NCI-H128 (cell line): ENCODE data around the gene CELF2.
"Not testable (repeated sequence)": the region's sequence is repeated elsewhere in the genome, so short reads cannot be mapped to it uniquely, and the experiment has no call there.

Experiments used
- DNase-seq: peaks from one replicate; lab custom pipeline; 2025; ENCODE audit not compliant: unreplicated experiment; lab: John Stamatoyannopoulos, UW

Gene CELF2

DNA sequence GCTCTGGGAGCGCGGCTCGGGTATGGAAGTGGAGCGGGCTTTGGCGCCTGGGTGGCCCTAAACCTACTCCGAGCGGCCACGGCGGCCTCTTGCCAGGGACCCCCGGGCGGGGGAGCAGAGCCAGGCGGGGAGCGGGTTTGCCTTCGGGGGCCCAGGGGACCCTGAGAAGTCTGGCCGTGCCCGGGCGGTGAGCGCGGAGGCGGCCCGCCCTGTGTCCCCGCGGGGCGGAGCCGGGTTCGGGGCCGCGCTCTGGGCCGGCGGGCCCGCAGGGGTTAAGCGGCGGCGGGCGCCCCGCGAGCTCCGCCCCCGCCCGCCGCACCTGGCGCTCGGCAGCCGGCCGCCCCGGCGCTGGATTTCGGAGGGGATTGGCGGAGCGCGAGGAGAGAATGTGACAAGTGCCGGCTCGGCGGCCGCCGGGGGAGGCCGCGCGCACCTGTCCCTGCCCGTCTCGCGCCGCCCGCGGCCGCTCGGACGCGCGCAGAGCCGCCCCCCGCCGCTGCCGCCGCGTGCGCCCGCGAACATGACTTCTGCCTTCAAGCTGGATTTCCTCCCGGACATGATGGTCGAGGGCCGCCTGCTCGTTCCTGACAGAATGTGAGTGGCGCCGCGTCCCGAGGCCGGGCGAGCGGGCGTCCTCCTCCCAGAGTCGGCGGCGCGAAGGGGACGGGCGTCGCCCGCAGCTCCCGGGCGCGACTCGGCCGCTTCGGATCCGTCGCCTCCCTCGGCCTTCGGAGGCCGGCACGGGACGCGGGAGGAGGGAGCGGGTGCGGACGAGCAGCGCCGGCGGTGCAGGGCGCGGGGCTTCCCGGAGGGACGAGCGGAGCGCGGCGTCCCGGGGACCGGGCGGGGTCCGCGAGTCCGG is at the start of gene CELF2:
Gene CELF2, plus strand, starts transcription at position 303 of the 862 bp plus-strand sequence. Its CDS starts 218 bp downstream, at position 521.
- DNase-seq, result peak; percentile 27

DNA sequence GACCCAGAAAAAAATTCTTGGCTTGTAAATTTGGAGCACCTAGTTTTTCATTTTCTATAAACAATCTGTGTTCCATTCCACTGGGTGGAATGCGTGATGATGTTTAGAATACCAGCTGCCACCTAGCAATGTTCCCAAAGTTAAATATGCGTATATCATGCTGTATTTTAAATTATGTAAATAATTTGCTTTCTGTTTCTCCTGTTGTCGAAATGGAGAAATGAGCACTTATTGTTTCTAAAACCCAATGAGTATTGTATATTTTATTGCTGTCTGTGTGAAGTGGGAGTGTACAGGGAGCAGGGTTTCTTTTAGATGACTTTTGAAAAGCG is 49.4 kb upstream of the CELF2 start:
- no peak for DNase-seq

DNA sequence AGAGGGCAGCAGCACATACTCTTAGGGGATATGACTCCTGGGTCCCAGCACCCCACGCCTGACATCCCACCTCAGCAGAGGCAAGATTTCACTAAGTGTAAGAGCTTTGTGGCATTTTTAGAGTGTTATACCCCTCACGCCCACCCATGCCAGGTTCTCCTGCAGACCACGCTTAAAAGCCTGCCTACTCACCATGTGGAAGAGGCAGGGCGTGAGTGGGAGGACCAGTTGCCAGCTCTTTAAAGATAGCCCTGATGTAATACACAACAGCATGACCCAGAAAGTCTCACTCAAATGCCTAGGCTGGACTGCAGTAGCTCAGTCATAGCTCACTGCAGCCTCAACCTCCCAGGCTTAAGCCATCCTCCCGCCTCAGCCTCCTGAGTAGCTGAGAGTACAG is 44.4 kb upstream of the CELF2 start:
- DNase-seq, result no peak

DNA sequence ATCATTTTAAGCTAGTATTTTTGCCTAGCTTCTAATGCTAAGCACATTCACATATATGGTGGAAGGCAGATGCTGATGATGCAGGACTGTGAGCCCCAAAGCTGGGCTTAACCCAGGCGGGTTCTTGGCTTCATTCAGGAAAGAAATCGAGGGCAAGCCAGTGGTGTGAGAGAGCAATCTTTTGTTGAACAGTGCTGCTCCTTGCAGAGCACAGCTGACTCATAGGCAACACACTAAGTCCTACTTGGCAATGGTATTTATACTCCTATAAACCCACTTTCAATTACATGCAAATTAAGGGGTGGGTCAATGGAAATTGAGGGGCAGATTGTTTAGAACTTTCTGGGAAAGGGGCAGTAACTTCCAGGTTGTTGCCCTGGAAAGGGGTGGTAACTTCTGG is 42.0 kb upstream of the CELF2 start:
- DNase-seq, result no peak

DNA sequence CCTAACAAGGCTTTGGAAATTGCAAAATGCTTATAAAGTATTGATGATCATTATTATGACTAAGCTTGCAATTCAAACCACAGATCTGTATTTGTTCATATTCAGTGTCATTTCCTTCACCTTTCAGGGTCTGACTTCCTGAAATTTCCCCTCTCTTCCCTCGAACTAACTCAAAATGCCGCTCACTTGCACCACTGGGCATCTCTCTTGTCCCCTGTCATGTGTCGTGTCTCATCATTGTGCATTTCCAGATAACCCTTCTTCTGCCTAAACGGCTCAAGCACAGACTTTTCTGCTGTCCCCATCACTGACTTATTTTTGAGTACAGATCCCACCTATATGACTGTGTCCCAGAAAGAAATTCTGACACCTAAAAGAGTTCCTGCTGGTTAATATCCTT is 41.0 kb upstream of the CELF2 start:
- DNase-seq, result no peak

DNA sequence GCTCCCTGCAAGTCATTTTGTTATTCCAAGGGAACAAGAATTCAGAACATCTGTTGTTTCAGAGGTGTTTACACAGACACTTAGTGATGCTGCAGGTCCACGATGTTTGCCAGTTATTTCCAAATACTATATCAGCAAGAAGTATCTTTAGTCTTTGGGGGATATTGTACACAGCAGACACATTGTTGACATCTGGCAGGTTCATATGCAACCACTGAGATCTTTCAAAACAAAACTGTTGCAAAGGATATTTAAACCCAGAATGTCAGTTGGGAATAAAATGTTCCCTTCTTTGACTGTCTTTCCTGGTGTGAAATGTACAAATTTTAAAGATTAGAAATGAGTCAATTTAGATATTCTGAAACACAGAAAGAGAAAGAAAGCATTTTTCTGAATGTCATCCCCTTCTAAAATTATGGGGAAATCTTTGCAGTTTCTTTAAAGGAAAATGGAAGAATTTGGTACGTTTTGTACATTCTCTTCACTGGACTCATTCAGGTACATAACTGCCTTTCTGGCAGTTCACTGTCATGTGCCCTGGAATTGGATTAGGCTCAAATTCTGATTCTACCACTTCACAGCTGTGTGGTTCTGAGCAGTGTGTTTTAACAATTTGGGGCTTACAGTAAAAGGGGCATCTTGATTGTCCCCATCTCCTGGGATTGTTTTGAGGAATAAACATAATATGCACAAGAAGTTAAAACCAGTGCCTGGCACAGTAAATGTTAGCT is 40.3 kb upstream of the CELF2 start:
- DNase-seq, result no peak

DNA sequence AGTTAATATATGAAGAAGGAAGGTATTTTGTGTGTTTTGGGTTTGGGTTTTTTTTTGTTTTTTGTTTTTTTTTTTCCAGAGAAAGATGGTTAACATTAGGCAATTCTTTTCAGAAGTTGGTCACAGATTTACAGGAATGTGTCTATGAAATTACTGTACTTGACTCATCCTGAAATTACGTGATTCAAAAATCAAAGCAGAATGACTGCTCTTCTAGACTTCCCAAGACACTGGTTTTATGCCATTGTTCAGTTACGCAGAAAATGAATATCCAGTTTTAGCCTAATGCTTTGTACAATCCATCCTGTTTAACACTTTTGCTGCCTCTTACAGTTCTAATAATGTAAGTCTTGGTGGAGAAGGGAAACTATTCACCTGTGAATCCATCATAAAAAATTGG is 39.7 kb upstream of the CELF2 start:
- no peak for DNase-seq

DNA sequence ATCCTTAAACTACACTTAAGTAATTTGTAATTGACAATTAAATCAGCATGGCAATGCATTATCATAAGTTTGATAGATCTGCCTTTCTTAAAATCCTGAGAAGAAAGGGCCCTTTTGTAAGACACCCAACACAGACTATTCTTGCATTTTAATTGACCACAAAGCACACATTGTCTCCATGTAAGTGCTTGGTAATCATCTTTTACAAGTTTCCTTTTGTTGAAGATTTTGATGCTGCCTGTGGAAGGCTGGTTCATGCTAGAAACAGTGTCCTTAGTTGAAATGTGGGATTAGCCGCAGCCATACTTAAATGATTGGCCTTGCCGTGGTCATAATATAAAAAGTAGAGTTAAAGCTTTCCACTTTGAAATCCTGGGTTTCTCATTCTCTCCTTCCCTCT is 32.3 kb upstream of the CELF2 start:
- no peak for DNase-seq

DNA sequence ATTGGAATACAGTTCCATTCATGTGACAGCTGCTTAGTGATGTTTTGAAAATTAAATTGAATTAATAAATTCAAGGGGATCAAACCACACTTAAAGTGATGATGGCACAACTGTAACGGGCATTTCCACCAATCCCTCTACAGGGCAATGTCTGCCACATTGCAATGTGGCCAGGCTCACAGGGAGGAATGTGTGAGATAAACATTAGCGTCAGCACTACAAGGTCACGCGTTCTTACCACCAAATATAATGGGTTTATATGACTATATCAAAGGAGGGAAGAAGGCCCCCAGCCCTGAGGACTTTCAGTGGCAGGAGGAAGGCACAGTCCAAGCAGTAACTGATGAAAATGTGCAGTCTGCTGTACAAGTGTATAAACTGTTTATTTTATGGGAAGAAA is 31.1 kb upstream of the CELF2 start:
- no peak for DNase-seq

DNA sequence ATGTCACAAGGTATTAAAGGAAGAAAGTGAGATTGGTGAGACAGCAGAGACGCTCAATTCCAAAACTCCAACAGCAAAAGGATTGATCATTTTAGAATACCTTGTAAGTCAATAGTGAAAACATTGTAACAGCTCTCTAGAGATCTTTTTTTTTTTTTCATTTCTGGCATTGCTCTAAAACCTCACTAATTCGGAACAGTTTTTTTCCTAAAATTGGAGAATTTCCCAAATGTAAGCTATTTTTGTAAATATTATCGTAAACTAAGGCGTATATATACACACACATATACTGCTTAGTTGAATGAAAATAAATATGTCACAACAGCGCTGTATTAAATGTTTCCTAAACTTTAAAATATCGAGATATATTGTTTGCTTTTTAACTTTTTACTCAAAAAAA is 30.6 kb upstream of the CELF2 start:
- no peak for DNase-seq

DNA sequence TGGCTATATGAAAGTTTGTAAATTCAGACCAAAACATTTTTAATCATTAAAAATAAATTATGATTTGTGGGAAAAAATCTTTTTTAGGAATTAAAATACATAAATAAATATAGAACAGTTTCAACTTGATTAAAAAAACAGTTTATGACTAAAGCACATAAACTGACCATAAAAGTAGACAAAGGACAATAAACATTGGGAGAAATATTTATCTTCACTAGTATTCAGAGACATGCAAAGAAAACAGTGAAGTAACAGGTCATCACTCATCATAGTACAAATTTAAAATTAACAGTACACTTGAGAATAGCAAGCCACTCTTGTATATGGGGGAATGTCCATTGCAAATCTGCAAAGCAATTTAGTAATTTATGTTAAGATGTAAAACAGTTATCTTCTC is 28.0 kb upstream of the CELF2 start:
- DNase-seq, result no peak

DNA sequence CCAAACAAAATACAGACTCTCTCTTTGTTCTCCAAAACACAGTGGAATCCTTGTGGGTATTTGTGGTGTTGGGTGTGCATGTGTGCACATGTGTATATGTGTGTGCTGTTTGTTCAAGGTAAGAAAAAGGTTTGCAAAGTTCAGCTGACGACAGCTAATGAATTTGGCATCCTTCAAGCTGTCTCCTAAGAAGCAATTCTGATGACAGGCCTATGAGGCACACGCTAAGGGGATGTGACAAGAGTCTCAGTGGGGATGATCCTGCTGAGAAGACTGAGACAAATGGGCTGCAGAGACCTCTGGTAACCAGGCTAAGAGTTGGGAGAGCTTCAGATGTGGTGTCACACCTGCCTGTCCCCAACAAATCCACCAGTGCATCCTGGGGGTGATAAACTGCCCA is 26.5 kb upstream of the CELF2 start:
- no peak for DNase-seq

DNA sequence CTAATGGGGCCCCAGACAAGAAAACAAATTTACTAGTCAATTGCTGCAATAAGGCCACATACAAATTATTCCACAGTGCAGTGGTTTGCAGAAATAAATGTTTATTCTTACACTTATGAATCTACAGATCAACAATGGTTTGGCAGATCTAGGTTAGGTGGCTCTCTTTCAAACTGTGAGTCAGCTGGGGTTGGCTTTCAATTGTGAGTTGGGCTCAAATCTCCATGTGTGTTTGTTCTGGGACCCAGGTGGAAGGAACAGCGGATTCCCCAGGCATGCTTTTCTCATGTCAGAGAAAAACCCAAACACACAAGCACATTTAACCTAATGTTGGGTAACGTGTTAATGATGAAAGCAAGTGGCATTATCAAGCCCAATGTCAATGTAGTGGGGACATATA is 25.6 kb upstream of the CELF2 start:
- DNase-seq, result no peak

DNA sequence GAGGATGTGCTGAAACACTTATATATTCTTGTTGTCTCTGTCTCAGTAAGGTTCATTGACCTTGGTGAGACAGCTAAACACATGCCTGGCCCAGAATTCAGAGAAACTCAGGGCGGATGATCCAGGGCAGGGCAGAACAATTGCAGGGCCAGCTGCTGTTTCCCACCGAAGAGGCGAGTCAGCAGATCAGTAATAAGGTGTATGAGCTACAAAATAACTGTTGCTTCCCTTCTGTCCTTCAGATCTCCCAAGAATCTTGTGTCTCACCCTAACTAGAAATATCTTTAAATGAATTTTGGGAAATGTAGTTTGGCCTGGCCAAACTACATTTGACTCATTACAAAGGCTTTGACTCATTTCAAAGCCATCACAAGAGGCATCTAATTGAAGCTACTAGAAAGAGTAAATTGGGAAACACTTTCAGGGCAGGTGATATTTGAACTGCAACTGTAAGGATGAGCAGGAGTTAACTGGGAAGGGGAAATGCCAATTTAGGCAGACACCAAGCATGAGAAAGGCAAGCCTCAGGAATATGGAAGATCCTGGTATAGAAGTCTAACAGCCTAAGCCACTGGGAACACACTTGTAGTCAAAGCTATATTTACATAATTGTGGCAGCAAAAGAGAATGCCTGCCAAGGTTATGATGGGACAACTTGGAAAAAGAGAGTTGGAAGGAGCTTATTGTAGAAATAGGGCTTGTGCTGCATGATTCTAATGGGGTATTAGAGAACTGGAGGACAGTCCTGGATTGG is 24.5 kb upstream of the CELF2 start:
- DNase-seq, result no peak

DNA sequence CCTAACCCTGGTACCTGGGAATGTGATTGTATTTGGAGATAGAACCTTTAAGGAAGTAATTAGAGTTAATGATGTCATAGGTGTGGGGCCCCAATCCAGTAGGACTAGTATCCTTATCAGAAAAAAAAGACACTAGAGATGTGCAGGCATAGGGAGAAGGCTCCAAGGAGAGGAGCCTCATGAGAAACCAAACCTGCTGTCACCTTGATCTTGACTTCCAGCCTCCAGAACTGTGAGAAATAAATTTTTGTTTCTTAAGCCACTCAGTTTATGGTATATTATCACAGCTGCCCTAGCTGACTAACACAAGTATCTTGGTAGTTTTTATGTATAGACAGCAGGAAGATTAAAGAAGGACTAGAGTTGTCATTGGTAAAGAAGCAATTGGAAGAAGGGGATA is 23.9 kb upstream of the CELF2 start:
- DNase-seq, result no peak

DNA sequence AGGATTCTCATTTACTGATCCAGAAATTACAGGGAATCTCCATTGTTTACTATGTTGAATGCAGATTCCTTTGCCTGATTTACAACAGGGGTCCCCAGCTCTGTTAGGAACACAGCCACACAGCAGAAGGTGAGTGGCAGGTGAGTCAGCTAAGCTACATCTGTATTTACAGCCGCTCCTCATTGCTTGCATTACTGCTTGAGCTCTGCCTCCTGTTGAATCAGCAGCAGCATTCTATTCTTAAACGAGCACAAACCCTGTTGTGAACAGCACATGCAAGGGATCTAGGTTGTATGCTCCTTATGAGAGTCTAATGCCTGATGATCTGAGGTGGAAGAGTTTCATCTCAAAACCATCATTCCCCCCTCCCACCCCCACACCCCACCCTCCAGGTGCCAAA is 23.3 kb upstream of the CELF2 start:
- DNase-seq, result no peak

DNA sequence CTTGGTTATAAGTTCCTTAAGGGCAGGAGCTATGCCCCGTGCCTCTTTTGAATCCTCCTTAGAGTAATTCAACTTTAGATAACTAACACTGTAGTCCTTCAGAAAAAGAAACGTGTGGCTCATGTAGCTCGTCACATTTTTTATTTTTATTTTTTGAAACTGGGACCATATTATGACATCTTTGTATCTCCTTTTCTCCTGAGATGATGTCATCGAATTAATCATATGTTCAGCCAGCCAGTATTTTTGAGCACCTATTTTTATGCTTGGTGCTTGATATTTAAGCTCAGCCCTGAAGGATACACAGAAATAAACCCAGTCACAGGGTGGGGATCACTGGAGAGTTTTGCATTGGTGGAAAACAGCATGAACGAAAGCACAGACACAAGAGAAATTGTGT is 22.6 kb upstream of the CELF2 start:
- DNase-seq, result no peak

DNA sequence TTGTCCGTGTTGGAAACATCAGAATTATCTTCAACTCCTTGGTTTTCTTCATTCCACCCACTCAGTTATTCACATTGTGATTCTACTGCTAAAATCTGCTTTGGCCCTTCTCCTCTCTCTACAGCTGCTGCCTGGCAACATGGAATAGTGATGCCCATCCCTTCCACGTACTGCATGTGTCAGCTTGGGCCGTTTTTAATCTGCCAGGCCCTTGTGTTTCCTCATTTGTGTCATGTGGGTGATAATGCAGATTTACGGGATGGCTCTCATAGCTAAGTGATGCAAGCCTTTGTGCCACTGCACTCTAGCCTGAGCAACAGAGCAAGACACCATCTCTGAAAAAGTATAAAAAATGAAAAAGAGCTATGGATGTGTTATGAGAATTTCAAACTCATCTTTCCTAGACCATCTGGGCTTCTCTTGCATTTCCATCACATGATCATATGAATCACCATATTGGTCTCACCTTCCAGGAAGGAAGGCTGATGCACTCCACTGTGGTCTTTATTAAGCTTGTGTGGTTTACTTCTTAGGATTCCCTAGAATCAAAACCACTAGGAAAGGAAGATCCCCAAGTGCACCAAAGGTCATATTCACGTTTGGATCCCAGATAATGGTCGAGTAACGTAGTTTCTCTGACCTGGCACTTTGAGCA is 20.6 kb upstream of the CELF2 start:
- no peak for DNase-seq

DNA sequence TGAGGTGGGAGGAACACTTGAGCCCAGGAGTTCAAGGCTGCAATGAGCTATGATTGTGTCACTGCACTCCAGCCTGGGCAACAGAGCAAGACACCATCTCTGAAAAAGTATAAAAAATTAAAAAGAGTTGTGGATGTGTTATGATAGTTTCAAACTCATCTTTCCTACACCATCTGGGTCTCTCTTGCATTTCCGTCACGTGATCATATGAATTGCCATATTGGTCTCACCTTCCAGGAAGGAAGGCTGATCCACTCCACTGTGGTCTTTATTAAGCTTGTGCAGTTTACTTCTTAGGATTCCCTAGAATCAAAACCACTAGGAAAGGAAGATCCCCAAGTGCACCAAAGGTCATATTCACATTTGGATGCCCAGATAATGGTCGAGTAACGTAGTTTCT is 18.2 kb upstream of the CELF2 start:
- DNase-seq, result not testable (repeated sequence)

DNA sequence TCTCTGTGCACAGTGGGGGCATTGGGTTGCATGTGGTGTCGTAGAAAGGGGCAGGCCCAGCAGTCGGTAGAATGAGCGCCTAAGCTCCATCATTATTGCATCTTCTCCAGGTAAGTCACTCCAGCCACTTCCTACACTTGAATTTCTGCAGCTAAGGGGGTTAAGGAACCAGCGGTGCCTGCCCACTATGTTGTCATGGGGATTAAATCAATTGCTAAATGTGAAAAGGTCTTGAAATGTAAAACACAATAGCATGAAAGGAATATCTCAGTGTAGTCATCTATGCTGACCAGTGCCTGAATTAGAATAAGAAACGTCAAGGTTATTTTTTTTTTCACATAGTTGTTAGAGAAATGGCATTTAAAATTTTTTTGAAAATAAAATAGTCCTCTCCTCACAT is 15.2 kb upstream of the CELF2 start:
- DNase-seq, result no peak

DNA sequence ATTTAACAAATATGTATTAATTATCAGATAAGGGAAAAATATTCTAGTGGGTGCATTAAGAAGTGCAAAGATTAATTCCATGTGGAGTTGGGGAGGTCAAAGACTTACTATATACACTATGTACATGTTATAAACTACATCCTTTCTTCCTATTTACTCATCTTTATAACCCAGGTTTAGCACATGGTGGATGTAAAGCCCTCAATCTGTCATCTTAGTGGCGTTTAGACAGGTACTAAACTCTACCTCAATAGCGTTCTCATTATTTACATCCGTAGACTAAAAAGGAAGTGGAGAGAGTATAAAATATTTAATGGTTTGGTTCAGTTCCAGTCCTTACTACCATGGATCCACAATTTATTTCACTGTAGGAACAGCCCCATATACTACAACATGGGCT is 14.8 kb upstream of the CELF2 start:
- no peak for DNase-seq
